ENCODE measurements around the gene LYRM4. TPM values are rescaled to one million over a fixed set of nuclear protein-coding genes. Genes with fewer than 3 reads are reported as not detected.

Gene LYRM4
- total and polyA plus RNA-seq, 9 of the 15 experiments (the other 6 are each of a cell fraction or from before 2014, with no cell fraction given): 24.2 to 69.4 (median 41.8) TPM

DNA sequence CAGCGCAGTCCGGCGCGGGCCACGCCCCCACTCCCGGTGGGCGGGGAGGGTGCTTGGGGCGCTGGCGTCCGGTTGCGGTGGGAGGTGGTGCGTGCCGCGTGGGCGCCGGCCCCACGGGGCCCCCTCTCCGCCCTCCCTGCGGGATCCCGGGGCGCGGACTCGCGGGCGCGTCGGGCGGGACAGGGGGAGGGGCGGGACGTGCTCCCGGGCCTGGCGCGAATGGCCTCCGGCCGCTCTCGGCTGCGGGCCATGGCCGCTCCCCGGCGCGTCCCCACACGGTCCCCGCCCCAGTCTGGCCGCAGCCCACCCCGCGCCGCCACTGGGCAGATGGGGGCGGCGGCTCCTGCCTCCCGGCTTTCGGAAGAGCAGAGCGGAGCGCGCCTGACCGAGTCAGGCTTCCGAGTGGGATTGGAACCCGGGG, 176.4 kb downstream of the LYRM4 start (continued):
- TF ChIP-seq, protein P1, sequence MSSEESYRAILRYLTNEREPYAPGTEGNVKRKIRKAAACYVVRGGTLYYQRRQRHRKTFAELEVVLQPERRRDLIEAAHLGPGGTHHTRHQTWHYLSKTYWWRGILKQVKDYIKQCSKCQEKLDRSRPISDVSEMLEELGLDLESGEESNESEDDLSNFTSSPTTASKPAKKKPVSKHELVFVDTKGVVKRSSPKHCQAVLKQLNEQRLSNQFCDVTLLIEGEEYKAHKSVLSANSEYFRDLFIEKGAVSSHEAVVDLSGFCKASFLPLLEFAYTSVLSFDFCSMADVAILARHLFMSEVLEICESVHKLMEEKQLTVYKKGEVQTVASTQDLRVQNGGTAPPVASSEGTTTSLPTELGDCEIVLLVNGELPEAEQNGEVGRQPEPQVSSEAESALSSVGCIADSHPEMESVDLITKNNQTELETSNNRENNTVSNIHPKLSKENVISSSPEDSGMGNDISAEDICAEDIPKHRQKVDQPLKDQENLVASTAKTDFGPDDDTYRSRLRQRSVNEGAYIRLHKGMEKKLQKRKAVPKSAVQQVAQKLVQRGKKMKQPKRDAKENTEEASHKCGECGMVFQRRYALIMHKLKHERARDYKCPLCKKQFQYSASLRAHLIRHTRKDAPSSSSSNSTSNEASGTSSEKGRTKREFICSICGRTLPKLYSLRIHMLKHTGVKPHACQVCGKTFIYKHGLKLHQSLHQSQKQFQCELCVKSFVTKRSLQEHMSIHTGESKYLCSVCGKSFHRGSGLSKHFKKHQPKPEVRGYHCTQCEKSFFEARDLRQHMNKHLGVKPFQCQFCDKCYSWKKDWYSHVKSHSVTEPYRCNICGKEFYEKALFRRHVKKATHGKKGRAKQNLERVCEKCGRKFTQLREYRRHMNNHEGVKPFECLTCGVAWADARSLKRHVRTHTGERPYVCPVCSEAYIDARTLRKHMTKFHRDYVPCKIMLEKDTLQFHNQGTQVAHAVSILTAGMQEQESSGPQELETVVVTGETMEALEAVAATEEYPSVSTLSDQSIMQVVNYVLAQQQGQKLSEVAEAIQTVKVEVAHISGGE (CRISPR knock-in tag; IDR thresholded peaks at IDR 0.05): 0 out of 6 replicates have a peak, but pooled peaks of 1 of the 3 experiments have one; percentile 27
- TF ChIP-seq JUNB (CRISPR knock-in tag; conservative IDR thresholded peaks at IDR 0.05) (no peak), ZNF282 (CRISPR knock-in tag; IDR thresholded peaks at IDR 0.05) (no peak), MXI1 (IDR thresholded peaks at IDR 0.05; ENCODE audit: low read depth, low read length) (no peak), GABPB2 (CRISPR knock-in tag; conservative IDR thresholded peaks at IDR 0.05) (no peak), ZNF551 (CRISPR knock-in tag; IDR thresholded peaks at IDR 0.05) (no peak), MAZ (CRISPR knock-in tag; conservative IDR thresholded peaks at IDR 0.05 in 1 of 2, IDR thresholded peaks at IDR 0.05 in 1 of 2) (peak in 1 of 2 experiments; percentile 95; a peak in 2 of 4 replicates), WHSC1 (IDR thresholded peaks at IDR 0.05; ENCODE audit: low read length) (no peak), TFAM (CRISPR knock-in tag; conservative IDR thresholded peaks at IDR 0.05) (no peak), NONO (IDR thresholded peaks at IDR 0.05; ENCODE audit: low read depth in 2 of 2, low read length in 1 of 2) (peak in 1 of 2 experiments; percentile 72; a peak in 1 of 4 replicates), SAFB (IDR thresholded peaks at IDR 0.05; ENCODE audit: borderline replicate concordance, low read depth, low read length) (0 out of 2 replicates have a peak, but pooled peaks have one; percentile 41), HDAC6 (IDR thresholded peaks at IDR 0.05; ENCODE audit: low read depth, low read length) (no peak), TAL1 (IDR thresholded peaks at IDR 0.05) (no peak), ZBTB1 (CRISPR knock-in tag; IDR thresholded peaks at IDR 0.05; ENCODE audit: borderline replicate concordance, low read depth) (0 out of 2 replicates have a peak, but pooled peaks have one; percentile 43), NCOR1 (IDR thresholded peaks at IDR 0.05) (no peak), ELF4 (CRISPR knock-in tag; IDR thresholded peaks at IDR 0.05) (no peak)
- TF ChIP-seq, protein P2, sequence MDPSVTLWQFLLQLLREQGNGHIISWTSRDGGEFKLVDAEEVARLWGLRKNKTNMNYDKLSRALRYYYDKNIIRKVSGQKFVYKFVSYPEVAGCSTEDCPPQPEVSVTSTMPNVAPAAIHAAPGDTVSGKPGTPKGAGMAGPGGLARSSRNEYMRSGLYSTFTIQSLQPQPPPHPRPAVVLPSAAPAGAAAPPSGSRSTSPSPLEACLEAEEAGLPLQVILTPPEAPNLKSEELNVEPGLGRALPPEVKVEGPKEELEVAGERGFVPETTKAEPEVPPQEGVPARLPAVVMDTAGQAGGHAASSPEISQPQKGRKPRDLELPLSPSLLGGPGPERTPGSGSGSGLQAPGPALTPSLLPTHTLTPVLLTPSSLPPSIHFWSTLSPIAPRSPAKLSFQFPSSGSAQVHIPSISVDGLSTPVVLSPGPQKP (CRISPR knock-in tag; IDR thresholded peaks at IDR 0.05): no peak
- TF ChIP-seq, protein P3, sequence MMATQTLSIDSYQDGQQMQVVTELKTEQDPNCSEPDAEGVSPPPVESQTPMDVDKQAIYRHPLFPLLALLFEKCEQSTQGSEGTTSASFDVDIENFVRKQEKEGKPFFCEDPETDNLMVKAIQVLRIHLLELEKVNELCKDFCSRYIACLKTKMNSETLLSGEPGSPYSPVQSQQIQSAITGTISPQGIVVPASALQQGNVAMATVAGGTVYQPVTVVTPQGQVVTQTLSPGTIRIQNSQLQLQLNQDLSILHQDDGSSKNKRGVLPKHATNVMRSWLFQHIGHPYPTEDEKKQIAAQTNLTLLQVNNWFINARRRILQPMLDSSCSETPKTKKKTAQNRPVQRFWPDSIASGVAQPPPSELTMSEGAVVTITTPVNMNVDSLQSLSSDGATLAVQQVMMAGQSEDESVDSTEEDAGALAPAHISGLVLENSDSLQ (IDR thresholded peaks at IDR 0.05): no peak
- TF ChIP-seq, protein P4, sequence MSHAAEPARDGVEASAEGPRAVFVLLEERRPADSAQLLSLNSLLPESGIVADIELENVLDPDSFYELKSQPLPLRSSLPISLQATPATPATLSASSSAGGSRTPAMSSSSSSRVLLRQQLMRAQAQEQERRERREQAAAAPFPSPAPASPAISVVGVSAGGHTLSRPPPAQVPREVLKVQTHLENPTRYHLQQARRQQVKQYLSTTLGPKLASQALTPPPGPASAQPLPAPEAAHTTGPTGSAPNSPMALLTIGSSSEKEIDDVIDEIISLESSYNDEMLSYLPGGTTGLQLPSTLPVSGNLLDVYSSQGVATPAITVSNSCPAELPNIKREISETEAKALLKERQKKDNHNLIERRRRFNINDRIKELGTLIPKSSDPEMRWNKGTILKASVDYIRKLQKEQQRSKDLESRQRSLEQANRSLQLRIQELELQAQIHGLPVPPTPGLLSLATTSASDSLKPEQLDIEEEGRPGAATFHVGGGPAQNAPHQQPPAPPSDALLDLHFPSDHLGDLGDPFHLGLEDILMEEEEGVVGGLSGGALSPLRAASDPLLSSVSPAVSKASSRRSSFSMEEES (CRISPR knock-in tag; IDR thresholded peaks at IDR 0.05): no peak

All from K562 (cell line).